OCI-LY7 (cell line): ENCODE data around the gene NEMP2. TPM values are rescaled to one million over a fixed set of nuclear protein-coding genes. Genes with fewer than 3 reads are reported as not detected.

ENCODE experiments used
- BruUV-seq: library from RNA; stranded (reverse); fragments of 400-500 nt; replicated peaks from 2 replicates; lab custom pipeline; 2021; lab: Mats Ljungman, UMichigan
- CTCF ChIA-PET: fragments of 300-600 bp; sonication (Branson Sonifier 250); formaldehyde crosslinking; loops from one replicate; lab custom pipeline; 2022; ENCODE audit warnings: antibody characterized with exemption; ENCODE audit not compliant: unreplicated experiment; lab: Charles Lee
- POLR2A ChIA-PET: fragments of 300-600 bp; sonication (Branson Sonifier 250); formaldehyde crosslinking; loops from one replicate; lab custom pipeline; 2022; ENCODE audit warnings: antibody characterized with exemption; lab: Charles Lee
- DNase-seq: peaks from one replicate; pipeline ENCODE4 v3.0.0-alpha.2; 2015; ENCODE audit warnings: low spot score
- H2AFZ ChIP-seq: fragments of 200-600 bp; sonication (generic), shearing (Covaris generic); 2 replicates; pipeline ENCODE4 v1.6.1; 2014; ENCODE audit warnings: mild to moderate bottlenecking, antibody characterized with exemption, low read length, moderate library complexity
- H3K27ac ChIP-seq: fragments of 200-600 bp; sonication (generic); 2 replicates; pipeline ENCODE4 v1.5.1; 2014; ENCODE audit warnings: mixed run types, low read depth, mild to moderate bottlenecking, moderate library complexity, low read length, inconsistent platforms; ENCODE audit not compliant: poor library complexity, severe bottlenecking
- H3K36me3 ChIP-seq: fragments of 200-600 bp; sonication (generic); 2 replicates; pipeline ENCODE4 v1.6.1; 2014; ENCODE audit warnings: mild to moderate bottlenecking, antibody characterized with exemption, low read length, moderate library complexity, mixed read lengths; ENCODE audit not compliant: insufficient read depth
- H3K4me1 ChIP-seq: fragments of 200-600 bp; sonication (generic); 2 replicates; pipeline ENCODE4 v1.5.1; 2014; ENCODE audit warnings: mild to moderate bottlenecking, low read length; ENCODE audit not compliant: insufficient read depth, poor library complexity, severe bottlenecking
- H3K4me2 ChIP-seq: fragments of 200-600 bp; sonication (generic); 2 replicates; pipeline ENCODE4 v1.6.1; 2014; ENCODE audit warnings: mild to moderate bottlenecking, low read length
- H3K4me3 ChIP-seq: fragments of 200-600 bp; sonication (generic); 2 replicates; pipeline ENCODE4 v1.5.1; 2014; ENCODE audit warnings: mild to moderate bottlenecking, low read depth, low read length; ENCODE audit not compliant: poor library complexity, severe bottlenecking
- H3K79me2 ChIP-seq: fragments of 200-600 bp; sonication (generic); 2 replicates; pipeline ENCODE4 v1.6.1; 2016; ENCODE audit warnings: low read depth, mild to moderate bottlenecking, low read length, moderate library complexity, mixed read lengths; ENCODE audit not compliant: insufficient read depth
- H3K9me2 ChIP-seq: fragments of 200-600 bp; sonication (generic); 2 replicates; pipeline ENCODE4 v1.6.1; 2016; ENCODE audit warnings: mild to moderate bottlenecking, low read length, mixed read lengths; ENCODE audit not compliant: insufficient read depth
- H3K9me3 ChIP-seq: fragments of 200-600 bp; sonication (generic); 2 replicates; pipeline ENCODE4 v1.6.1; 2014; ENCODE audit warnings: mild to moderate bottlenecking, mixed run types, low read length, mixed read lengths
- H4K20me1 ChIP-seq: fragments of 200-600 bp; sonication (generic); 2 replicates; pipeline ENCODE4 v1.6.1; 2014; ENCODE audit warnings: mild to moderate bottlenecking, antibody characterized with exemption, low read length, moderate library complexity, mixed read lengths; ENCODE audit not compliant: insufficient read depth
- CTCF ChIP-seq: fragments of 200-600 bp; sonication (generic); conservative IDR thresholded peaks from 2 replicates; pipeline ENCODE4 v1.5.1; 2014; ENCODE audit warnings: mild to moderate bottlenecking, antibody characterized with exemption, low read length, moderate library complexity, mixed read lengths
- EZH2phosphoT487 ChIP-seq: fragments of 200-600 bp; sonication (generic); IDR thresholded peaks from 2 replicates; pipeline ENCODE4 v1.6.1; 2018; ENCODE audit warnings: low read depth, borderline replicate concordance, mild to moderate bottlenecking, mixed run types, antibody characterized with exemption, low read length, moderate library complexity, mixed read lengths
- intact Hi-C: fragments of 100-400 bp; cut with micrococcal nuclease; formaldehyde crosslinking; loops from one replicate; pipeline ENCODE4 v1.10.0; 2022; ENCODE audit not compliant: unreplicated experiment
- total RNA-seq, 2 experiments: library from RNA; depleted of rRNA in 1 of 2; stranded (reverse); fragments of >200 nt in 1 of 2; shearing (Covaris generic) in 1 of 2; gene quantifications; 2 replicates each; pipeline ENCODE4 v1.2.3, GENCODE V29; 2014 to 2022

The NEMP2 gene
- total RNA-seq, 2 experiments from 2014 or later: 5.6 to 18.5 TPM

- DNase-seq: no peak
- Histone ChIP-seq H3K79me2 (no peaks in the 10 kb centered on the region), H3K4me2 (no peak overlapping the region), H3K9me2 (no peaks in the 10 kb centered on the region), H3K27ac (no peak overlapping the region), H2AFZ (no peak overlapping the region), H3K4me1 (peaks cover 13% of the 10 kb centered on the region), H3K4me3 (no peak overlapping the region), H3K9me3 (no peaks in the 10 kb centered on the region), H3K36me3 (peaks cover 41% of the 10 kb centered on the region), H4K20me1 (no peaks in the 10 kb centered on the region)
- BruUV-seq: no TSS peak
- CTCF ChIA-PET: no interaction called here
- POLR2A ChIA-PET: no interaction called here
- intact Hi-C loops: no loop called here
- TF ChIP-seq EZH2phosphoT487: no peak
- no peak for TF ChIP-seq CTCF
Measured at GRCh38 chr2:190506666-190507065, 27.9 kb downstream of the NEMP2 start.

- Histone ChIP-seq H3K79me2 (no peaks in the 10 kb centered on the region), H3K9me3 (no peaks in the 10 kb centered on the region), H2AFZ (no peak overlapping the region), H3K4me1 (peaks cover 13% of the 10 kb centered on the region), H3K27ac (no peak overlapping the region), H3K4me2 (no peak overlapping the region), H4K20me1 (no peaks in the 10 kb centered on the region), H3K4me3 (no peak overlapping the region), H3K9me2 (no peaks in the 10 kb centered on the region), H3K36me3 (peaks cover 51% of the 10 kb centered on the region)
- POLR2A ChIA-PET: interaction anchor here (0.6 kb wide), 1 partner anchor 1332 kb away, joined by 3 read pairs; no protein-coding TSS in a partner anchor
- BruUV-seq: no TSS peak
- intact Hi-C loops: no loop called here
- TF ChIP-seq EZH2phosphoT487 (no peak), CTCF (no peak)
- no peak for DNase-seq
- CTCF ChIA-PET: no interaction called here
Measured at GRCh38 chr2:190505696-190506095, 28.8 kb downstream of the NEMP2 start.

GRCh38 chr2:190504912-190505311 is 29.6 kb downstream of the NEMP2 start:
- CTCF ChIA-PET: no interaction called here
- no peaks in the 10 kb centered on the region for H3K9me2 ChIP-seq
- H3K4me2 ChIP-seq: no peak overlapping the region
- no TSS peak for BruUV-seq
- POLR2A ChIA-PET: no interaction called here
- intact Hi-C loops: no loop called here
- H4K20me1 ChIP-seq: no peaks in the 10 kb centered on the region
- H3K36me3 ChIP-seq: peaks cover 56% of the 10 kb centered on the region
- no peaks in the 10 kb centered on the region for H3K9me3 ChIP-seq
- no peak overlapping the region for H3K4me3 ChIP-seq
- no peak for DNase-seq
- H3K79me2 ChIP-seq: no peaks in the 10 kb centered on the region
- H3K27ac ChIP-seq: no peak overlapping the region
- no peak overlapping the region for H2AFZ ChIP-seq
- TF ChIP-seq CTCF (no peak), EZH2phosphoT487 (no peak)
- peaks cover 13% of the 10 kb centered on the region for H3K4me1 ChIP-seq
